Coronary artery (tissue), 2 donors: ENCODE data around the gene JARID2.

ENCODE experiments used
- DNase-seq: peaks from one replicate; pipeline ENCODE4 v3.0.0-alpha.2; 2017; ENCODE audit warnings: low spot score
- H3K27ac ChIP-seq, 2 donors: fragments of 200-600 bp; sonication (generic); one replicate each; pipeline ENCODE4 v1.5.1; 2016 to 2019
- H3K4me3 ChIP-seq: fragments of 200-600 bp; sonication (generic); 2 replicates; pipeline ENCODE4 v1.5.1; 2016; ENCODE audit warnings: mild to moderate bottlenecking, moderate library complexity
- CTCF ChIP-seq: fragments of 200-600 bp; sonication (generic); IDR thresholded peaks from one replicate; pipeline ENCODE4 v1.5.1; 2019; ENCODE audit warnings: antibody characterized with exemption

Gene JARID2

GRCh38 chr6:15382712-15383111, 136.8 kb downstream of the JARID2 start:
- DNase-seq = no peak
- no peak for TF ChIP-seq CTCF
- Histone ChIP-seq H3K27ac (no peak overlapping the region), H3K4me3 (no peak overlapping the region)

GRCh38 chr6:15384901-15385300, 139.0 kb downstream of the JARID2 start:
- DNase-seq = no peak
- Histone ChIP-seq H3K4me3 (no peak overlapping the region), H3K27ac (no peak overlapping the region)
- TF ChIP-seq CTCF = no peak

GRCh38 chr6:15385521-15385920, 139.7 kb downstream of the JARID2 start:
- TF ChIP-seq CTCF = no peak

GRCh38 chr6:15386110-15386755, 140.4 kb downstream of the JARID2 start:
- Histone ChIP-seq H3K27ac (no peak overlapping the region), H3K4me3 (no peak overlapping the region)
- DNase-seq = no peak
- TF ChIP-seq CTCF = no peak

More at GRCh38 chr6:15385521-15385920, 139.7 kb downstream of the JARID2 start:
- H3K27ac ChIP-seq = no peak overlapping the region
- H3K4me3 ChIP-seq = no peak overlapping the region
- DNase-seq = no peak

- Histone ChIP-seq H3K27ac (no peak overlapping the region), H3K4me3 (no peak overlapping the region)
- DNase-seq = no peak
- no peak for TF ChIP-seq CTCF
These were observed 140.9 kb downstream of the JARID2 start for GRCh38 chr6:15386756-15387112.

GRCh38 chr6:15387118-15387517, 141.2 kb downstream of the JARID2 start:
- no peak for DNase-seq
- no peak overlapping the region for H3K27ac ChIP-seq
- no peak overlapping the region for H3K4me3 ChIP-seq
- TF ChIP-seq CTCF = no peak

- no peak overlapping the region for H3K27ac ChIP-seq
- no peak for DNase-seq
- TF ChIP-seq CTCF = no peak
- H3K4me3 ChIP-seq = no peak overlapping the region
These were observed 143.4 kb downstream of the JARID2 start for GRCh38 chr6:15389084-15389764.
